Measurements from ENCODE around the gene LAMA2.

Gene LAMA2

GRCh38 chr6:128981716-128982115, 98.8 kb downstream of the LAMA2 start:
- TF ChIP-seq MAX (IDR thresholded peaks at IDR 0.05; ENCODE audit: low read depth, low read length) (no peak), CTCF (IDR thresholded peaks at IDR 0.05; ENCODE audit: low read depth, low read length) (no peak), MYC (IDR thresholded peaks at IDR 0.05; ENCODE audit: low read depth, low read length) (no peak), POLR2A (IDR thresholded peaks at IDR 0.05; ENCODE audit: extremely low read depth, insufficient read length) (no peak)
- no peak for DNase-seq (ENCODE audit: low read depth)
- no peak overlapping the region for H3K4me3 ChIP-seq (ENCODE audit: low read depth, low read length)

DNA sequence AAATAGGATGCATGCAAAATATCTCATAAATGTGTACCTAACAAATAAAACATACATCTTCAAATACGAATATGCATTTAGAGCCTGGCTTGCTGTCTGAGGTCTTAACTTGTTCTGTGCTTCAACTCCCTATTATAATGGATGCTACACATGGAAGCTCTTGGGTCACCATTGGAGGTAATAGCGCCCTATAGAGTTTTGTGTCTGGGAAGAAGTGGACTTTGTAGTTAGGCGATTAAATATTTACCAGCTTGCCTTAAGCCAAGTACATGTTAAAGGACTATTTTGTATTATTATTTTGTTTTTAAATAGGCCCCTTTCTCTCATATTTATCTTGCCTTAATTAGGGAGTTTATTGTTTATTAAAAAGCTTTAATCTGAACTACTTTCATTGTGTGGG, 107.4 kb downstream of the LAMA2 start:
- TF ChIP-seq MAX (IDR thresholded peaks at IDR 0.05; ENCODE audit: low read depth, low read length): no peak
- TF ChIP-seq CTCF (IDR thresholded peaks at IDR 0.05; ENCODE audit: low read depth, low read length): no peak
- no peak for TF ChIP-seq POLR2A (IDR thresholded peaks at IDR 0.05; ENCODE audit: extremely low read depth, insufficient read length)
- no peak for TF ChIP-seq MYC (IDR thresholded peaks at IDR 0.05; ENCODE audit: low read depth, low read length)
- no peak for DNase-seq (ENCODE audit: low read depth)

GRCh38 chr6:128990915-128991314, 108.0 kb downstream of the LAMA2 start:
- no peak overlapping the region for H3K4me3 ChIP-seq (ENCODE audit: low read depth, low read length)
- no peak for TF ChIP-seq MAX (IDR thresholded peaks at IDR 0.05; ENCODE audit: low read depth, low read length)
- no peak for TF ChIP-seq MYC (IDR thresholded peaks at IDR 0.05; ENCODE audit: low read depth, low read length)
- TF ChIP-seq POLR2A (IDR thresholded peaks at IDR 0.05; ENCODE audit: extremely low read depth, insufficient read length): no peak
- TF ChIP-seq CTCF (IDR thresholded peaks at IDR 0.05; ENCODE audit: low read depth, low read length): no peak
- no peak for DNase-seq (ENCODE audit: low read depth)

More for the DNA sequence above, 107.4 kb downstream of the LAMA2 start:
- no peak overlapping the region for H3K4me3 ChIP-seq (ENCODE audit: low read depth, low read length)

DNA sequence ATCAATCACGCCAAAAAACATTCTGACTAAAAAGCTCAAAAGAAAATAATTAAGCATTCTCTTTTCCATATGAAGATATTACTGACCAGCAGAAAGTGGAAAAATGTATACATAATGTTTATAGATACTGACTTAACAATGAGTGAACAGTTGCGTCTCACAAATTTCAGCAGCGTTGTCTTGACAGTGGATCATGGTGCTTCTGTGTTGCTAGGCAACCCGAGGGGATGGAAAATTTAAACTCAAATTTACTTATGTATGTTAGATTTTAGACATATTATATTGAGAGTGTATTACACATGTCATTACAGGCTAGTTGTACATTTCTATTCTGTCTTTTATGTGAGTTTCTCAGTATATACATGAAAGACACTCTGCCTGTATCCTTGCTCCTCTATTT, 110.2 kb downstream of the LAMA2 start:
- H3K4me3 ChIP-seq (ENCODE audit: low read depth, low read length): no peak overlapping the region
- no peak for TF ChIP-seq POLR2A (IDR thresholded peaks at IDR 0.05; ENCODE audit: extremely low read depth, insufficient read length)
- no peak for TF ChIP-seq MYC (IDR thresholded peaks at IDR 0.05; ENCODE audit: low read depth, low read length)
- no peak for TF ChIP-seq CTCF (IDR thresholded peaks at IDR 0.05; ENCODE audit: low read depth, low read length)
- no peak for DNase-seq (ENCODE audit: low read depth)

DNA sequence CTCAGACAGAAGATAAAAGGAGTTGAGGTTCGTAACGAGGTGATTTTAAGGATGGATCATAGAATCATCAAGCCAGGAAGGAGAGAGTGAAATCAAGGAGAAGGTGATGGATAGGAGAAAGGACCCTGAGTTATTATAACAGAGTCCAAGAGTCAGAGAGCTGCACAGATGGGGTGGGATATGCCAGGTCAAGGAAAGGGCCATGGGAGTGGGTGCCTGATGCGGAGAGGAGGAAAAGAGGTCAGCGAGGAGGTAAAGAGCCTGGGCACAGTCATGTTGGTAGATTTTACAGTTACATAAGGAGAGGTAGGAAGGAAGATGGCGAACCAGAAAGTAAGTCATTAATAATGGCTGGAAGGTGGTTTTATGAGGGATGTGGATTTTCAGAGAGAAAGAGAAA, 114.9 kb downstream of the LAMA2 start:
- no peak for TF ChIP-seq POLR2A (IDR thresholded peaks at IDR 0.05; ENCODE audit: extremely low read depth, insufficient read length)
- no peak for TF ChIP-seq MAX (IDR thresholded peaks at IDR 0.05; ENCODE audit: low read depth, low read length)
- TF ChIP-seq MYC (IDR thresholded peaks at IDR 0.05; ENCODE audit: low read depth, low read length): no peak
- no peak for TF ChIP-seq CTCF (IDR thresholded peaks at IDR 0.05; ENCODE audit: low read depth, low read length)
- no peak overlapping the region for H3K4me3 ChIP-seq (ENCODE audit: low read depth, low read length)
- DNase-seq (ENCODE audit: low read depth): no peak

All from NB4 (cell line).